ENCODE results near the gene MED23.

The MED23 gene

DNA sequence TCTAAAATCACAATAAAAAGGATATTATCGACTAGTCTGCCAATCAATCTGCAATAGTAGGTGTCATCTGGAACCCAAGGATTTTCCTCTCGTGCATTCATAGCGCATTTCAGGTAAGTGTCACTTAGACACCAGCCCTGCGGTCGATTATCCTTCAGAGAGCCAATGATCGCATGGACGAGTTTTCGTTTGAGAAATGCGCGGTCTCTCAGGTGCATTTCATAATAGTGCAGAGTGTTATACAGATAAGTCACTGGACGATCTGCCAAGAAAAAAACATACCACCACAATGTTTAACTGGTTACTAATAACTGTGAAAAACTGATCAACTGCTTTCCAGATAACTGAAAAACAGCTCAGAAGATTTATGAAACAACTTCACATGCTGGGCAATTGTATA is 34.0 kb downstream of the MED23 start:
- DNase-seq (ENCODE audit: low spot score): no peak
- TF ChIP-seq, protein P1, sequence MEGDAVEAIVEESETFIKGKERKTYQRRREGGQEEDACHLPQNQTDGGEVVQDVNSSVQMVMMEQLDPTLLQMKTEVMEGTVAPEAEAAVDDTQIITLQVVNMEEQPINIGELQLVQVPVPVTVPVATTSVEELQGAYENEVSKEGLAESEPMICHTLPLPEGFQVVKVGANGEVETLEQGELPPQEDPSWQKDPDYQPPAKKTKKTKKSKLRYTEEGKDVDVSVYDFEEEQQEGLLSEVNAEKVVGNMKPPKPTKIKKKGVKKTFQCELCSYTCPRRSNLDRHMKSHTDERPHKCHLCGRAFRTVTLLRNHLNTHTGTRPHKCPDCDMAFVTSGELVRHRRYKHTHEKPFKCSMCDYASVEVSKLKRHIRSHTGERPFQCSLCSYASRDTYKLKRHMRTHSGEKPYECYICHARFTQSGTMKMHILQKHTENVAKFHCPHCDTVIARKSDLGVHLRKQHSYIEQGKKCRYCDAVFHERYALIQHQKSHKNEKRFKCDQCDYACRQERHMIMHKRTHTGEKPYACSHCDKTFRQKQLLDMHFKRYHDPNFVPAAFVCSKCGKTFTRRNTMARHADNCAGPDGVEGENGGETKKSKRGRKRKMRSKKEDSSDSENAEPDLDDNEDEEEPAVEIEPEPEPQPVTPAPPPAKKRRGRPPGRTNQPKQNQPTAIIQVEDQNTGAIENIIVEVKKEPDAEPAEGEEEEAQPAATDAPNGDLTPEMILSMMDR (IDR thresholded peaks at IDR 0.05; ENCODE audit: extremely low read depth, missing control alignments): no peak

GRCh38 chr6:131592935-131593334 is 35.1 kb downstream of the MED23 start:
- DNase-seq (ENCODE audit: low spot score): no peak
- TF ChIP-seq, protein P1 (IDR thresholded peaks at IDR 0.05; ENCODE audit: extremely low read depth, missing control alignments): no peak

DNA sequence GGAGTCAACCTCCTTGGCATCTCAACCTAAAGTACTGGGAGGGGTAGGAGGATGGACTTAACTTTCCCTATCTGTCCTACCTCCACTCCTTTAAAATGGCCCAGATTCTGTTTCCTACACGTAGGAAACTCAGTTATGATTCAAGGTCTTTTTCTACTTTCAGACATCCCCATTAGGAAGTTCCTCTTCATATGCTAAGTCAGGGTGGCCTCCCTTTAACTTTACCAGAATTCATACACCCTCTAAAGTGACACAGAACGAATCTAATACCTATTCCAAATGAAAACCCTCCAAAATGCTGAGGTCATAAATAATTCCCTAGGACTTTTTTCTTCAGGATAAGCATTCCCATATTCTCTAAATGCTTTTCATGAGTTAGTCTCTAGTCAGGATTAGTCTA is 39.4 kb downstream of the MED23 start:
- TF ChIP-seq, protein P1 (IDR thresholded peaks at IDR 0.05; ENCODE audit: extremely low read depth, missing control alignments): no peak
- no peak for DNase-seq (ENCODE audit: low spot score)

DNA sequence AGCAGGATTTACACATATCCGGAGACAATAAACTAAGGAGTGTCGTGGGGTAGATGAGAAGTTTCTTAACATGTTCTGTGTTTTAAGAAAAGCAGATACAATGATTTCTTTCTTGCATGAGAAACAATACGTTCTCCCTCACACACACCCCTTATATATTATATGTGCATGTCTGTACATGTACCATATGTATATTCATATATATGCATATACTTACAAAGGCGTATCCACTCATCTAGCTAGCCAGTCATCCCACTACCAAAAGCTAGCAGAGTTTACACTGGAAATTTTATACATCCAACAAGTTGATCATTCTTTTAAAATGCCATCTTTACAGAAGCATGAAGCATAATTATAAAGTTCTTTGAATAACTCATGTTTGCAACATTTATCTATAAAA is 40.1 kb downstream of the MED23 start:
- no peak for DNase-seq (ENCODE audit: low spot score)
- TF ChIP-seq, protein P1 (IDR thresholded peaks at IDR 0.05; ENCODE audit: extremely low read depth, missing control alignments): no peak

GRCh38 chr6:131586543-131586942 is 41.5 kb downstream of the MED23 start:
- no peak for DNase-seq (ENCODE audit: low spot score)
- TF ChIP-seq, protein P1 (IDR thresholded peaks at IDR 0.05; ENCODE audit: extremely low read depth, missing control alignments): no peak

DNA sequence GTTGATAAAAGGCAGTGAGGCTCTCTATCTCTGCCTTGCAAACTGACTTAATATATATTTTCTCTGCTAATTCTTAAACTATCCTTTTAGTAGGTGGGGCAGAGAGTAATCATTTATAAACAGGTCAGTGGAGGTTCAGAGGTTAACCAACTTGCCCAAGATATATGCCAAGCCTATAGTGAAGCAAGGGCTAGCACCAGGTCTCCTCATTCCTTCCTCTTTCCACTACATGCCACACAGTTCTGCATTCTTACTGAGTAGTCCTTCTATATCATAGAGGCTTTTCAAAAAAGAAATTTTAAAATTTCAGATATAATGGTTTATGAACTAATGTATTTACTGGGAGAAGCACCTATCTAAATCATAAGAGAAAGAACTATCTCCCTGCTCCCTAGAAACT is 46.5 kb downstream of the MED23 start:
- TF ChIP-seq, protein P1 (IDR thresholded peaks at IDR 0.05; ENCODE audit: extremely low read depth, missing control alignments): no peak
- DNase-seq (ENCODE audit: low spot score): no peak

GRCh38 chr6:131575834-131576478 is 52.1 kb downstream of the MED23 start:
- TF ChIP-seq, protein P1 (IDR thresholded peaks at IDR 0.05; ENCODE audit: extremely low read depth, missing control alignments): no peak
- DNase-seq (ENCODE audit: low spot score): no peak
